ENCODE data around the gene SLC24A4.

DNA sequence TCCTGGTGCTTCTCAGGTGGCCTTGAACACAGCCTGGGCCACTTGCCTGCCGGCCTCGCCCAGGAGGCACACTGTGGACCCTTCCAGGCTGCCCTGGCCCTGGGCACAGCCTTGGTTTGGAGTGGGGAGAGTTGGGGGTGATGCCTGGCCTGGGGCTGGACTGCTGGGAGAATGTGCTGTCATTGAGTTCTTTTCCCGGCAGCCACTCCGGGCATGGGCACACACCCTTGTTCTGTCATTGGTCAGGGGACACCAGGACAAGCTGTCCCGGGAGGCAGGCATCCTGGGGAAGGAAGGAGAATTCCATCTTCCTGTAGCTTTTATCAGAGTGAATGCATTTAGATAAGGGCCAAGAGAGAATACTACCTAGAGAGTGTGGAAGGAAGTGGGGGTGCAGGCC, 128.8 kb downstream of the SLC24A4 start:
- TF ChIP-seq, protein P1, sequence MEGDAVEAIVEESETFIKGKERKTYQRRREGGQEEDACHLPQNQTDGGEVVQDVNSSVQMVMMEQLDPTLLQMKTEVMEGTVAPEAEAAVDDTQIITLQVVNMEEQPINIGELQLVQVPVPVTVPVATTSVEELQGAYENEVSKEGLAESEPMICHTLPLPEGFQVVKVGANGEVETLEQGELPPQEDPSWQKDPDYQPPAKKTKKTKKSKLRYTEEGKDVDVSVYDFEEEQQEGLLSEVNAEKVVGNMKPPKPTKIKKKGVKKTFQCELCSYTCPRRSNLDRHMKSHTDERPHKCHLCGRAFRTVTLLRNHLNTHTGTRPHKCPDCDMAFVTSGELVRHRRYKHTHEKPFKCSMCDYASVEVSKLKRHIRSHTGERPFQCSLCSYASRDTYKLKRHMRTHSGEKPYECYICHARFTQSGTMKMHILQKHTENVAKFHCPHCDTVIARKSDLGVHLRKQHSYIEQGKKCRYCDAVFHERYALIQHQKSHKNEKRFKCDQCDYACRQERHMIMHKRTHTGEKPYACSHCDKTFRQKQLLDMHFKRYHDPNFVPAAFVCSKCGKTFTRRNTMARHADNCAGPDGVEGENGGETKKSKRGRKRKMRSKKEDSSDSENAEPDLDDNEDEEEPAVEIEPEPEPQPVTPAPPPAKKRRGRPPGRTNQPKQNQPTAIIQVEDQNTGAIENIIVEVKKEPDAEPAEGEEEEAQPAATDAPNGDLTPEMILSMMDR (IDR thresholded peaks at IDR 0.05; ENCODE audit: poor library complexity), result no peak
- TF ChIP-seq EZH2 (IDR thresholded peaks at IDR 0.05; ENCODE audit: borderline replicate concordance), result no peak

All from hepatocyte (in vitro differentiated cells).